IMR-90 (cell line): ENCODE measurements around the gene MAMLD1. TPM values are rescaled to one million over a fixed set of nuclear protein-coding genes. Genes with fewer than 3 reads are reported as not detected.

Experiments used
- ATAC-seq: fragments of 200-7000 bp; cut with Tn5 transposase; 2 replicates; pipeline ENCODE4 v1.9.1; 2020; ENCODE audit warnings: low read depth, mild to moderate bottlenecking, moderate library complexity
- BruUV-seq: library from RNA; stranded (reverse); fragments of 400-500 nt; replicated peaks from 2 replicates; lab custom pipeline; 2021; lab: Mats Ljungman, UMichigan
- CTCF ChIA-PET: fragments of 300-600 bp; formaldehyde crosslinking; extraction: SDS; loops from one replicate; lab custom pipeline; 2021; ENCODE audit warnings: antibody characterized with exemption; lab: Yijun Ruan, JAX
- POLR2A ChIA-PET: fragments of 300-600 bp; sonication (Branson Sonifier 250); formaldehyde crosslinking; loops from one replicate; lab custom pipeline; 2022; ENCODE audit warnings: antibody characterized with exemption; ENCODE audit not compliant: unreplicated experiment; lab: Charles Lee
- DNase-seq: peaks from one replicate; pipeline ENCODE4 v3.0.0; 2013
- H2AFZ ChIP-seq: replicated peaks from 2 replicates; pipeline ENCODE3; 2013; ENCODE audit warnings: low read length, mild to moderate bottlenecking; ENCODE audit not compliant: poor library complexity
- H2AK5ac ChIP-seq: 2 replicates; pipeline ENCODE4 v1.6.1; 2013; ENCODE audit warnings: low read depth, low read length, inconsistent platforms
- H2AK9ac ChIP-seq: replicated peaks from 2 replicates; pipeline ENCODE3; 2013; ENCODE audit warnings: mild to moderate bottlenecking, low read depth, low read length, moderate library complexity; ENCODE audit not compliant: poor library complexity
- H2BK120ac ChIP-seq: 2 replicates; pipeline ENCODE4 v1.6.1; 2013; ENCODE audit warnings: low read depth, low read length, inconsistent platforms
- H2BK15ac ChIP-seq: 3 replicates; pipeline ENCODE4 v1.6.1; 2013; ENCODE audit warnings: low read depth, low read length, inconsistent platforms
- H2BK20ac ChIP-seq: 2 replicates; pipeline ENCODE4 v1.6.1; 2013; ENCODE audit warnings: low read depth, mild to moderate bottlenecking, inconsistent platforms, low read length, moderate library complexity
- H2BK5ac ChIP-seq: 2 replicates; pipeline ENCODE4 v1.6.1; 2013; ENCODE audit warnings: mild to moderate bottlenecking, low read depth, low read length, inconsistent platforms; ENCODE audit not compliant: poor library complexity, severe bottlenecking
- H3K14ac ChIP-seq: replicated peaks from 2 replicates; pipeline ENCODE4 v1.6.1; 2013; ENCODE audit warnings: low read depth, low read length, inconsistent platforms
- H3K18ac ChIP-seq: 2 replicates; pipeline ENCODE4 v1.6.1; 2013; ENCODE audit warnings: low read depth, low read length, control low read depth
- H3K23ac ChIP-seq: 2 replicates; pipeline ENCODE4 v1.6.1; 2013; ENCODE audit warnings: low read depth, low read length, inconsistent platforms
- H3K27ac ChIP-seq: 2 replicates; pipeline ENCODE4 v1.5.1; 2013; ENCODE audit warnings: mild to moderate bottlenecking, control low read depth, low read length; ENCODE audit not compliant: insufficient read depth
- H3K27me3 ChIP-seq: 2 replicates; pipeline ENCODE4 v1.6.1; 2013; ENCODE audit warnings: low read length; ENCODE audit not compliant: control insufficient read depth, insufficient read depth
- H3K36me3 ChIP-seq: 2 replicates; pipeline ENCODE4 v1.6.1; 2013; ENCODE audit warnings: low read length, mixed read lengths; ENCODE audit not compliant: control insufficient read depth, insufficient read depth
- H3K4ac ChIP-seq: 2 replicates; pipeline ENCODE4 v1.6.1; 2013; ENCODE audit warnings: low read depth, low read length, inconsistent platforms
- H3K4me1 ChIP-seq: 2 replicates; pipeline ENCODE4 v1.6.1; 2013; ENCODE audit warnings: low read length, mixed read lengths; ENCODE audit not compliant: control insufficient read depth, insufficient read depth
- H3K4me2 ChIP-seq: 2 replicates; pipeline ENCODE4 v1.6.1; 2013; ENCODE audit warnings: low read depth, mild to moderate bottlenecking, control low read depth, low read length, moderate library complexity
- H3K4me3 ChIP-seq: 2 replicates; pipeline ENCODE4 v1.5.1; 2013; ENCODE audit warnings: low read depth, mild to moderate bottlenecking, control low read depth, low read length, moderate library complexity; ENCODE audit not compliant: insufficient read depth
- H3K56ac ChIP-seq: 2 replicates; pipeline ENCODE4 v1.6.1; 2013; ENCODE audit warnings: low read length, inconsistent platforms; ENCODE audit not compliant: insufficient read depth; ENCODE audit errors: extremely low read depth
- H3K79me1 ChIP-seq, 2 experiments: 2 replicates each; pipeline ENCODE4 v1.6.1; 2013; ENCODE audit warnings: low read length in 2 of 2, inconsistent platforms in 1 of 2, low read depth in 1 of 2
- H3K9ac ChIP-seq: 2 replicates; pipeline ENCODE4 v1.6.1; 2013; ENCODE audit warnings: low read depth, low read length, control low read depth
- H3K9me1 ChIP-seq: 2 replicates; pipeline ENCODE4 v1.6.1; 2013; ENCODE audit warnings: low read length, inconsistent platforms; ENCODE audit not compliant: insufficient read depth
- H3K9me3 ChIP-seq: 2 replicates; pipeline ENCODE4 v1.6.1; 2013; ENCODE audit warnings: low read length; ENCODE audit not compliant: control insufficient read depth, insufficient read depth
- H4K20me1 ChIP-seq: 2 replicates; pipeline ENCODE4 v1.6.1; 2013; ENCODE audit warnings: low read length, inconsistent platforms; ENCODE audit not compliant: insufficient read depth
- H4K5ac ChIP-seq: 2 replicates; pipeline ENCODE4 v1.6.1; 2013; ENCODE audit warnings: mild to moderate bottlenecking, low read depth, low read length, control low read depth
- H4K8ac ChIP-seq, 2 experiments: 2 replicates each; pipeline ENCODE4 v1.6.1; 2013; ENCODE audit warnings: low read depth in 2 of 2, low read length in 2 of 2, control low read depth in 1 of 2, inconsistent platforms in 1 of 2
- H4K91ac ChIP-seq: 2 replicates; pipeline ENCODE4 v1.6.1; 2013; ENCODE audit warnings: low read depth, low read length, inconsistent platforms; ENCODE audit not compliant: insufficient read depth
- CEBPB ChIP-seq: IDR thresholded peaks from 2 replicates; pipeline ENCODE4 v1.6.1; 2012; ENCODE audit warnings: low read depth, low read length, improper control_type of control experiment
- CHD1 ChIP-seq: IDR thresholded peaks from 2 replicates; pipeline ENCODE4 v1.6.1; 2012; ENCODE audit warnings: low read depth, low read length, improper control_type of control experiment
- ELK1 ChIP-seq: fragments of 150-350 bp; IDR thresholded peaks from 2 replicates; pipeline ENCODE4 v1.6.1; 2016; ENCODE audit warnings: low read depth, mild to moderate bottlenecking, low read length, moderate library complexity, borderline replicate concordance
- MAFK ChIP-seq: IDR thresholded peaks from 2 replicates; pipeline ENCODE4 v1.6.1; 2012; ENCODE audit warnings: low read depth, low read length, improper control_type of control experiment
- MAZ ChIP-seq: IDR thresholded peaks from 2 replicates; pipeline ENCODE4 v1.6.1; 2012; ENCODE audit warnings: low read depth, mild to moderate bottlenecking, low read length, improper control_type of control experiment, moderate library complexity, borderline replicate concordance
- MXI1 ChIP-seq: IDR thresholded peaks from 2 replicates; pipeline ENCODE4 v1.6.1; 2012; ENCODE audit warnings: low read depth, mild to moderate bottlenecking, low read length, moderate library complexity, borderline replicate concordance
- RAD21 ChIP-seq: IDR thresholded peaks from 2 replicates; pipeline ENCODE4 v1.6.1; 2012; ENCODE audit warnings: low read length, improper control_type of control experiment
- RCOR1 ChIP-seq: IDR thresholded peaks from 2 replicates; pipeline ENCODE4 v1.6.1; 2012; ENCODE audit warnings: mild to moderate bottlenecking, low read length, improper control_type of control experiment; ENCODE audit not compliant: insufficient replicate concordance
- RFX5 ChIP-seq: IDR thresholded peaks from 2 replicates; pipeline ENCODE4 v1.8.0; 2012; ENCODE audit warnings: low read depth, mild to moderate bottlenecking, low read length, moderate library complexity
- SMC3 ChIP-seq: fragments of 150-350 bp; IDR thresholded peaks from 2 replicates; pipeline ENCODE4 v1.6.1; 2016; ENCODE audit warnings: low read depth, mild to moderate bottlenecking, antibody characterized with exemption, low read length, moderate library complexity
- WGBS, 2 experiments: methylation state at CpG; one replicate each; pipeline versions ENCODE4 v1.1.5 to v1.1.7; 2013; ENCODE audit warnings: missing lambda C conversion rate in 2 of 2; ENCODE audit not compliant: insufficient read length in 1 of 2; ENCODE audit errors: extremely low coverage in 2 of 2; 5-methylcytosine and 5-hydroxymethylcytosine counted together
- dilution Hi-C: fragments of 300-500 bp; cut with HindIII; formaldehyde crosslinking; loops from one replicate; pipeline ENCODE4 v1.14.3; 2018; ENCODE audit warnings: low sequenced_read_pairs; ENCODE audit not compliant: unreplicated experiment
- in situ Hi-C: fragments of 300-500 bp; cut with MboI; formaldehyde crosslinking; loops from 3 replicates; pipeline ENCODE4 v1.14.3; 2019; ENCODE audit warnings: low sequenced_read_pairs, inconsistent platforms, mixed read lengths
- intact Hi-C: fragments of 100-400 bp; cut with micrococcal nuclease; formaldehyde crosslinking; loops from 2 replicates; pipeline ENCODE4 v1.10.0; 2022
- polyA plus RNA-seq, 3 experiments: library from polyadenylated mRNA; depleted of rRNA; stranded (reverse); fragments of >200 nt; gene quantifications; 2 replicates each; pipeline ENCODE4 v1.2.3, GENCODE V29; 2012; ENCODE audit warnings: low replicate concordance in 1 of 3
- total RNA-seq: library from RNA; depleted of rRNA; stranded (reverse); fragments of >200 nt; gene quantifications from 2 replicates; pipeline ENCODE4 v1.2.3, GENCODE V29; 2012
- TF ChIP-seq, protein P1 (sequence below): conservative IDR thresholded peaks from 2 replicates; pipeline ENCODE4 v1.5.1; 2012; ENCODE audit warnings: mild to moderate bottlenecking, low read depth, low read length, improper control_type of control experiment

The MAMLD1 gene
- total and polyA plus RNA-seq, 2 of the 4 experiments (the other 2 are of a cell fraction) = 1.4 to 11.0 TPM

DNA sequence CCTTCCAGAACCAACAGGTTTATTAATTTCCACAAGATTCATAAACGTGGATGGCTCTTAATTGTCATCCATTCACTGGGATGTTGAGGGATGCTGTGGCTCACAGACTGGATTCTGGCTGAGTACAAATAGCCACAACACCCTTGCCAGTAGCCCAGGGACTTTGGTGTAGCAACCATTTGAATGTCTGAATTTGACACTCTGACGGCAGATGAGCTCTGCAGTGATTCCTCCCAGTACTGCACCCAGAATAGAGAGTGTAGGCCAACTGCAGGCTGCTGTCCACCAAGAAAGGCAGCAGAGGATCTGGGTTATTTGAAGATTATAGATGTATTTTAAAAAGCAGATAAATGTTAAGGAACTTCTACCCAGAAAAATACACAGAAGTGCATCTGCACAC is 15.6 kb upstream of the MAMLD1 start:
- dilution Hi-C loops = no loop called here

More for the DNA sequence above, 15.6 kb upstream of the MAMLD1 start:
- H3K27me3 ChIP-seq = peaks cover 13% of the 10 kb centered on the region
- DNase-seq = no peak
- H3K9me1 ChIP-seq = no peaks in the 10 kb centered on the region
- H3K4ac ChIP-seq = no peak overlapping the region
- ChIA-PET CTCF (no interaction called here), POLR2A (no interaction called here)
- no peaks in the 10 kb centered on the region for H3K36me3 ChIP-seq
- no peaks in the 10 kb centered on the region for H3K9me3 ChIP-seq
- no peak overlapping the region for H2AFZ ChIP-seq
- no peak for ATAC-seq
- 67% methylated on average over 1 of the region's 2 CpGs; no CpG with 5 or more reads in 1 of the 2 experiments for WGBS, 2 experiments
- no TSS peak for BruUV-seq
- no peak overlapping the region for H3K9ac ChIP-seq
- no peak overlapping the region for H2AK5ac ChIP-seq
- no peak overlapping the region for H2BK120ac ChIP-seq
- H4K8ac ChIP-seq = no peak overlapping the region
- no peak overlapping the region for H2BK5ac ChIP-seq
- H3K4me2 ChIP-seq = no peak overlapping the region
- no peak overlapping the region for H3K4me3 ChIP-seq
- no peak overlapping the region for H4K5ac ChIP-seq
- H4K91ac ChIP-seq = no peak overlapping the region
- TF ChIP-seq SMC3 (no peak), CEBPB (no peak), MAFK (no peak), MXI1 (no peak), RFX5 (no peak), CHD1 (no peak), MAZ (no peak), RAD21 (no peak), RCOR1 (no peak), ELK1 (no peak)
- TF ChIP-seq, protein P1, sequence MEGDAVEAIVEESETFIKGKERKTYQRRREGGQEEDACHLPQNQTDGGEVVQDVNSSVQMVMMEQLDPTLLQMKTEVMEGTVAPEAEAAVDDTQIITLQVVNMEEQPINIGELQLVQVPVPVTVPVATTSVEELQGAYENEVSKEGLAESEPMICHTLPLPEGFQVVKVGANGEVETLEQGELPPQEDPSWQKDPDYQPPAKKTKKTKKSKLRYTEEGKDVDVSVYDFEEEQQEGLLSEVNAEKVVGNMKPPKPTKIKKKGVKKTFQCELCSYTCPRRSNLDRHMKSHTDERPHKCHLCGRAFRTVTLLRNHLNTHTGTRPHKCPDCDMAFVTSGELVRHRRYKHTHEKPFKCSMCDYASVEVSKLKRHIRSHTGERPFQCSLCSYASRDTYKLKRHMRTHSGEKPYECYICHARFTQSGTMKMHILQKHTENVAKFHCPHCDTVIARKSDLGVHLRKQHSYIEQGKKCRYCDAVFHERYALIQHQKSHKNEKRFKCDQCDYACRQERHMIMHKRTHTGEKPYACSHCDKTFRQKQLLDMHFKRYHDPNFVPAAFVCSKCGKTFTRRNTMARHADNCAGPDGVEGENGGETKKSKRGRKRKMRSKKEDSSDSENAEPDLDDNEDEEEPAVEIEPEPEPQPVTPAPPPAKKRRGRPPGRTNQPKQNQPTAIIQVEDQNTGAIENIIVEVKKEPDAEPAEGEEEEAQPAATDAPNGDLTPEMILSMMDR = no peak
- in situ Hi-C loops (no loop called here), intact Hi-C loops (no loop called here)
- H3K4me1 ChIP-seq = peaks cover 2% of the 10 kb centered on the region; the same call in 1 of the 2 replicates
- no peak overlapping the region for H3K23ac ChIP-seq
- H3K18ac ChIP-seq = no peak overlapping the region
- H2AK9ac ChIP-seq = no peak overlapping the region
- no peaks in the 10 kb centered on the region for H4K20me1 ChIP-seq
- no peak overlapping the region for H3K27ac ChIP-seq
- H2BK20ac ChIP-seq = no peak overlapping the region
- H2BK15ac ChIP-seq = no peak overlapping the region
- no peak overlapping the region for H3K56ac ChIP-seq
- no peak overlapping the region for H3K14ac ChIP-seq
- no peaks in the 10 kb centered on the region for H3K79me1 ChIP-seq
